Effector memory CD8-positive, alpha-beta T cell (primary cell): Measurements from ENCODE around the gene LATS1.
"Not testable (repeated sequence)": the region's sequence is repeated elsewhere in the genome, so short reads cannot be mapped to it uniquely, and the experiment has no call there.

Experiments
- ATAC-seq: fragments of 150-1000 bp; cut with Tn5 transposase; replicated peaks from 2 replicates; pipeline ENCODE4 v1.10.0; 2021; ENCODE audit warnings: mild to moderate bottlenecking, moderate library complexity
- DNase-seq, 3 experiments: peaks; one replicate each; pipeline ENCODE4 v3.0.0; 2021
- H3K27ac Mint-ChIP-seq, 2 donors: one replicate each; pipeline ENCODE4 v1.8.0; 2022; ENCODE audit warnings: mild to moderate bottlenecking in 2 of 2, mixed read lengths in 2 of 2, moderate library complexity in 2 of 2
- H3K27me3 Mint-ChIP-seq, 2 donors: one replicate each; pipeline ENCODE4 v1.8.0; 2022; ENCODE audit warnings: mixed read lengths in 2 of 2
- H3K36me3 Mint-ChIP-seq: one replicate; pipeline ENCODE4 v1.8.0; 2022; ENCODE audit warnings: mild to moderate bottlenecking, moderate library complexity, mixed read lengths; ENCODE audit not compliant: insufficient read depth
- H3K4me1 Mint-ChIP-seq, 2 donors: one replicate each; pipeline ENCODE4 v1.8.0; 2022; ENCODE audit warnings: low read depth in 2 of 2, mixed read lengths in 2 of 2
- H3K4me3 Mint-ChIP-seq, 2 donors: one replicate each; pipeline ENCODE4 v1.8.0; 2022; ENCODE audit warnings: mild to moderate bottlenecking in 2 of 2, mixed read lengths in 2 of 2, moderate library complexity in 2 of 2
- H3K9me3 Mint-ChIP-seq, 2 donors: one replicate each; pipeline ENCODE4 v1.8.0; 2022; ENCODE audit warnings: mixed read lengths in 2 of 2
- total RNA-seq, 9 experiments: gene quantifications; one replicate each; lab custom pipeline; 2026; lab: John Stamatoyannopoulos, UW

The LATS1 gene
- total RNA-seq: 56.7 to 119 (median 68.7) reads per million in 9 experiments

DNA sequence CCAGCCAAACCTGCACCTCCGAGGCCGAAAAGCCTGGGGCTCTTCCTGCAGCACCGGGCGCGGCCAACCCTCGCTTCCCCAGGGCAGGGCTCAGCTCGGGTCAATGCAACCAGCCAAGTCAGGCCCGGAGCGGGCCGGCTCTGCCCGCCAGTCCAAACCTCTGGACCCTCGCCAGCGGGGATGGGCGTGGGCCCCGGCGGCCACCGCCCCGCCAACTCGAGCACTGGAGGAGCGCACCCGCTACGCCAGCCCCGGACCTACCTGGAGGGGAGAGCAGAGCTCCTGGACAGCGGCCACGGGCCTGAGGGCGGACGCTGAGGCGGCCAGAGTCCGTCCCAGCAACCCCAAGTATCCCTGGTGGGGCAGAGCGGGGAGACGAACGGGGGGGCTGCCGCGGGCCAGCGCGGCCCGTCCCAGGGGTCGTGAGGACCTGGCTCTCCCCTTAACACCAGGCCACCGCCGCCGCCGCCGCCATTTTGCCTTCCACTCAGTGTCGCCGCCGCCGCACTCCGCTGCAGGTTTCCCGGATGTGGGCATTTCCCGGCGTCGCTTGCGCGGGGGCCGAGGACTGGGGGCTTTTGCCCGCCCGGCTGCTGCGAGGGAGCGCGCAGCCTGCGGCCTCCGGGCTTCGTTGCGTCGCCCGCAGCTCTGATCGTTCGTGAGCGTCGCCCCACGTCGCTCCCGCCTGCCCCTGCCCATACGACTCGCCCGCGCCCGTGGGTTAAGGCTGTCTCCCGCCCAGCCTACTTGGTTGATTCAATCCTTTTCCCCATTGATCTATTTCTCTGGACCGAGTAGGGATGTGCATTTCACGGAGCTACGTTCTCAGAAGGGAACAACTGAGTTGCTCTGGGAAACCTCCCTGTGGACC lies at the start of gene LATS1:
TSS of gene LATS1 (minus strand) at position 514 of the 871 bp plus-strand sequence. CDS start 15,975 bp downstream, outside the sequence.
- H3K36me3 Mint-ChIP-seq: peaks cover 23% of the 10 kb centered on the region
- H3K4me3 Mint-ChIP-seq: peak within 1 kb of the TSS; percentile 97
- no peaks in the 10 kb centered on the region for H3K9me3 Mint-ChIP-seq
- no peaks in the 10 kb centered on the region for H3K27me3 Mint-ChIP-seq
- peak; percentile 91 for DNase-seq
- peak; percentile 91 for ATAC-seq
- peaks cover 18 to 35% of the 10 kb centered on the region in 2 donors for H3K4me1 Mint-ChIP-seq
- peak within 1 kb of the TSS; percentile 97 to 98 for H3K27ac Mint-ChIP-seq

DNA sequence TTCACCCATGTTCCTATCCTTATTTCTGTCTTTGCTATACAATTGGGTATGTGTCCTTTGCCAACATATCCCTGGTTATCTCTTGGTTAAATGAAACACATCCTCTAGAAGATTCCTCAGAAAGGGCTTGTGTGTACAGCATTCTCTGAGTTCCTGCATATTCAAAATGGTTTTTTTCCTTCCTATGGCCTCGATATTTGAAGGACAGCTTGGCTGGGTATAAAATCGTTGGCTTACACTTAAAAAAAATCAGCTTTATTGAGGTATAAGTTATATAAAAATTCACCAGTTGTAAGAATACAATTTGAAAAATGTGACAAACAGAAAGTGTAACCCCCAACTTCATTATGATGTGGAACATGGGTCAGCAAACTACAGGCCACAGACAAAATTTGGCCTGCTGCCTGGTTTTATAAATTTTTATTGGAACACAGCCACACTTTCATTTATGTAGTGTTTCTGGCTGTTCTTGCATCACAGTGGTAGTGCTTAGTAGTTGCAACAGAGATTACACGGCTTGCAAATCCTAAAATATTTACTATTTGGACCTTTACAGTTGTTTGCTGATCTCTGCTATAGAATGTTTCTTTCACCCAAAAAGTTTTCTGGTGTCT lies 48.4 kb upstream of the LATS1 start:
- Mint-ChIP-seq H3K27me3 (no peaks in the 10 kb centered on the region), H3K4me1 (peaks cover 6 to 27% of the 10 kb centered on the region in 2 donors), H3K36me3 (peaks cover 38% of the 10 kb centered on the region), H3K9me3 (no peaks in the 10 kb centered on the region), H3K27ac (peak overlapping the region in 1 of 2 donors; percentile 77), H3K4me3 (no peak overlapping the region)
- DNase-seq: no peak
- ATAC-seq: no peak

DNA sequence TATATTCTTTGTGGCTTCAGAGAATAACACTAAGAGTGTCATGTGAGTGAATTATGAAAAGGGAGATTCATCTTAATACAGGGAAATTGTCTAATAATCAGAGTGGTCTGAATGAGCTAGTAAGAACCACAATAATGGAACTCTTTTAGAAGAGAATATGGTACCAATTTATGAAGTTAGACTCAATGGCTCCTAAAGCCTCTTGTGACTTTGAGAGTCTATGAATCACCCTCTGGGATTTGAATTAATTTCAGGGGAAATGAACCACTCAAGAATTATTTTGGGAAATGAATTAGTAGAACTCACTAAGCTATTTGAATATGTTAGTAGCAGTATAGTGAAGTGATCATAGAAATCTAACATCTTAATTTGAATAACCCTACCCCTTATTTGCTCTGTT lies 46.0 kb upstream of the LATS1 start:
- DNase-seq: no peak
- Mint-ChIP-seq H3K4me1 (peaks cover 13 to 26% of the 10 kb centered on the region in 2 donors), H3K36me3 (peaks cover 31% of the 10 kb centered on the region), H3K27me3 (no peaks in the 10 kb centered on the region), H3K27ac (no peak overlapping the region), H3K9me3 (no peaks in the 10 kb centered on the region), H3K4me3 (no peak overlapping the region)
- ATAC-seq: no peak

- H3K27ac Mint-ChIP-seq: no peak overlapping the region
- DNase-seq (no peak), ATAC-seq (peak; percentile 17)
- peaks cover 13 to 20% of the 10 kb centered on the region in 2 donors for H3K4me1 Mint-ChIP-seq
- H3K4me3 Mint-ChIP-seq: no peak overlapping the region
- H3K27me3 Mint-ChIP-seq: no peaks in the 10 kb centered on the region
- no peaks in the 10 kb centered on the region for H3K9me3 Mint-ChIP-seq
- H3K36me3 Mint-ChIP-seq: peaks cover 21% of the 10 kb centered on the region
Observed at GRCh38 chr6:149761438-149761837, 43.5 kb upstream of the LATS1 start.

DNA sequence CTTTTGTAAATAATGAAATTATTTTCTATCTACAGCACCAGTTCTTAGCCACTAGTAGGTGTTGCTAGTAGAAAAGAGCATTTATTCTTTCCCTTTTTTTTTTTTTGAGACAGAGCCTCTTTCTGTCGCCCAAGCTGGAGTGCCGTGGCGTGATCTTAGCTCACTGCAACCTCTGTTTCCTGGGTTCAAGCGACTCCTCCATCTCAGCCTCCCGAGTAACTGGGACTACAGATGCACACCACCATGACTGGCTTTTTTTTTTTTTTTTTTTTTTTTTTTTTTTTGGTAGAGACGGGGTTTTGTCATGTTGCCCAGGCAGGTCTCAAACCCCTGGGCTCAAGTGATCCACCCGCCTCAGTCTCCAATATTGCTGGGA lies 38.3 kb upstream of the LATS1 start:
- H3K4me1 Mint-ChIP-seq: peaks cover 13 to 20% of the 10 kb centered on the region in 2 donors
- peaks cover 21% of the 10 kb centered on the region for H3K36me3 Mint-ChIP-seq
- H3K4me3 Mint-ChIP-seq: no peak overlapping the region
- H3K27ac Mint-ChIP-seq: no peak overlapping the region
- no peaks in the 10 kb centered on the region for H3K9me3 Mint-ChIP-seq
- H3K27me3 Mint-ChIP-seq: no peaks in the 10 kb centered on the region
- DNase-seq: no peak
- ATAC-seq: no peak

DNA sequence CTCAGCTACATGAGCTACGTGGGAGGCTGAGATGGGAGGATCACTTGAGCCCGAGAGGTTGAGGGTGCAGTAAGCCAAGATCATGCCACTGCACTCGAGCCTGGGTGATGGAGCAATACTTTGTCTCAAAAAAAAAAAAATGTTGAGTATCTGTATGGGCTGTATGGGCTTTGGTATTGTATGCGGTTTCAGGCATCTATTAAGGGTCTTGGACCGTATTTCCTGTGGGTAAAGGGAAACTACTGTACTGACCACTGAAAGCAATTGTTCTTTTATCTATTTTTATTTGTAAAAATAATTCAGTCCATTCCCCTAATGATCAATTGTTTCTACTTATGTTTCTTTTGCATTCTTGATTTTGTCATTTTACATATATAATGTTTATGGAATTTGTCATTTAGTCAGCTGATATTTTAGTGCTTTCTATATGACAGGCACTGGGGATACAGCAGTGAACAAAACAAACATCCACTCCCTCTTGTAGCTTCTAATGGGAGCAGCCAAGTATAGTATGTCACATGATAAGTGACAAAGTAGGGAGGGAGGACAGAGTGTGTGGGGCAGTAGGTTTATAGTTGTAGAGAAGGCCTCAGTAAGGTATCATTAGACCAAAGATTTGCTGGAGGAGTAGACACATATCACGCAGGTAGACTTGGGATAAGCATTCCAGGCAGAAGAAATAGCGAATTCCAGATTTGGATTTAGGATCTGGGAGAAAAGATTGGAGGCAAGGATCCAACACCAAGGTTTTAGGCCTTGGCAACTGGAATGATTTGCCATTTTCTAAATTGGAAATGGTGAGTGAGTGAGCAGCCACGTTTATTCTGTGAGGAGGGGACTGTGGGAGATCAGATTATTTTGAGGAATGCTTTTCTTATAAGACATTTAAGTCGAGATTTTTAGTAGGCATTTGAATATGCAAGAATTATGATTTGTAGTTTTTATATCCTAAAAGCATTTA lies 37.7 kb upstream of the LATS1 start:
- peaks cover 10 to 19% of the 10 kb centered on the region in 2 donors for H3K4me1 Mint-ChIP-seq
- no peak for ATAC-seq
- no peak for DNase-seq
- H3K9me3 Mint-ChIP-seq: no peaks in the 10 kb centered on the region
- H3K27ac Mint-ChIP-seq: peak overlapping the region; percentile 17 to 29
- no peaks in the 10 kb centered on the region for H3K27me3 Mint-ChIP-seq
- H3K4me3 Mint-ChIP-seq: no peak overlapping the region
- peaks cover 22% of the 10 kb centered on the region for H3K36me3 Mint-ChIP-seq

DNA sequence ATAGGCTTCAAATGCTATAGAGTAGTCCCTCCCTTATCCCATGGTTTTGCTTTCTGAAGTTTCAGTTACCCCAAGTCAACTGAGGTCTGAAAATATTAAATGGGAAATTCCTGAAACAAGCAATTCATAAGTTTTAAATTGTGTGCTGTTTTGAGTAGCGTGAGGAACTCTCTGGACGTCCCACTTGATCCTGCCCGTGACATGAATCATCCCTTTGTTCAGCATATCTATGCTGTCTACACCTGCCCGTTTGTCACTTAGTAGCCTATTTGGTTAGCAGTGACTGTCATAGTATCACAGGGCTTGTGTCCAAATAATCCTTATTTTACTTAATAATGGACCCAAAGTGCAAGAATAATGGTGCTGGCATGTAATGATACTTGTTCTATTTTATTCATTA lies 36.6 kb upstream of the LATS1 start:
- no peak overlapping the region for H3K4me3 Mint-ChIP-seq
- DNase-seq (no peak), ATAC-seq (no peak)
- H3K27ac Mint-ChIP-seq: peak overlapping the region in 1 of 2 donors; percentile 29
- no peaks in the 10 kb centered on the region for H3K27me3 Mint-ChIP-seq
- no peaks in the 10 kb centered on the region for H3K9me3 Mint-ChIP-seq
- H3K36me3 Mint-ChIP-seq: peaks cover 25% of the 10 kb centered on the region
- H3K4me1 Mint-ChIP-seq: peaks cover 11 to 17% of the 10 kb centered on the region in 2 donors

DNA sequence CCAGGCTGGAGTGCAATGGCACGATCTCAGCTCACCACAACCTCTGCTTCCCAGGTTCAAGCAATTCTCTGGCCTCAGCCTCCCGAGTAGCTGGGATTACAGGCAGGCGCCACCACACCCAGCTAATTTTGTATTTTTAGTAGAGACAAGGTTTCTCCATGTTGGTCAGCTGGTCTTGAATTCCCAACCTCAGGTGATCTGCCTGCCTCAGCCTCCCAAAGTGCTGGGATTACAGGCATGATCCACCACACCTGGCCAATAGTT lies 35.4 kb upstream of the LATS1 start:
- H3K4me1 Mint-ChIP-seq: peaks cover 11 to 17% of the 10 kb centered on the region in 2 donors
- H3K36me3 Mint-ChIP-seq: peaks cover 24% of the 10 kb centered on the region
- H3K4me3 Mint-ChIP-seq, H3K27me3 Mint-ChIP-seq, DNase-seq, H3K27ac Mint-ChIP-seq, H3K9me3 Mint-ChIP-seq, ATAC-seq: not testable (repeated sequence)

GRCh38 chr6:149752600-149753373 lies 34.9 kb upstream of the LATS1 start:
- Mint-ChIP-seq H3K4me3 (no peak overlapping the region), H3K36me3 (peaks cover 26% of the 10 kb centered on the region), H3K9me3 (no peaks in the 10 kb centered on the region), H3K27me3 (no peaks in the 10 kb centered on the region), H3K27ac (no peak overlapping the region), H3K4me1 (peaks cover 11 to 17% of the 10 kb centered on the region in 2 donors)
- DNase-seq: no peak
- no peak for ATAC-seq

- ATAC-seq, H3K9me3 Mint-ChIP-seq, H3K4me3 Mint-ChIP-seq, H3K27ac Mint-ChIP-seq, DNase-seq, H3K27me3 Mint-ChIP-seq: not testable (repeated sequence)
- peaks cover 15 to 18% of the 10 kb centered on the region in 2 donors for H3K4me1 Mint-ChIP-seq
- peaks cover 33% of the 10 kb centered on the region for H3K36me3 Mint-ChIP-seq
Observed at GRCh38 chr6:149751920-149752319, 34.0 kb upstream of the LATS1 start.

- no peak overlapping the region for H3K27ac Mint-ChIP-seq
- peaks cover 37% of the 10 kb centered on the region for H3K36me3 Mint-ChIP-seq
- DNase-seq: no peak
- no peak for ATAC-seq
- no peaks in the 10 kb centered on the region for H3K9me3 Mint-ChIP-seq
- H3K27me3 Mint-ChIP-seq: no peaks in the 10 kb centered on the region
- H3K4me1 Mint-ChIP-seq: peaks cover 22 to 25% of the 10 kb centered on the region in 2 donors
- H3K4me3 Mint-ChIP-seq: peak overlapping the region; percentile 84 to 88
Observed at GRCh38 chr6:149751239-149751638, 33.3 kb upstream of the LATS1 start.

GRCh38 chr6:149750136-149750609 lies 32.3 kb upstream of the LATS1 start:
- ATAC-seq (peak; percentile 14), DNase-seq (peak in 1 of 3 experiments; percentile 22)
- peaks cover 23 to 31% of the 10 kb centered on the region in 2 donors for H3K4me1 Mint-ChIP-seq
- H3K9me3 Mint-ChIP-seq: no peaks in the 10 kb centered on the region
- H3K36me3 Mint-ChIP-seq: peaks cover 38% of the 10 kb centered on the region
- peak overlapping the region; percentile 84 to 88 for H3K4me3 Mint-ChIP-seq
- H3K27me3 Mint-ChIP-seq: no peaks in the 10 kb centered on the region
- peak overlapping the region; percentile 77 to 82 for H3K27ac Mint-ChIP-seq
